ENCODE data around the gene TDP1. TPM values are rescaled to one million over a fixed set of nuclear protein-coding genes. Genes with fewer than 3 reads are reported as not detected.

Gene TDP1
- total RNA-seq, 4 donors from 2014 or later, result 13.0 to 15.1 (median 13.8) TPM

GRCh38 chr14:90039253-90040010 lies 83.7 kb downstream of the TDP1 start:
- no peak for TF ChIP-seq CTCF (IDR thresholded peaks at IDR 0.05; ENCODE audit: low read depth)

GRCh38 chr14:90040411-90040810 lies 84.7 kb downstream of the TDP1 start:
- TF ChIP-seq CTCF (IDR thresholded peaks at IDR 0.05; ENCODE audit: low read depth), result no peak

- no peak for TF ChIP-seq CTCF (IDR thresholded peaks at IDR 0.05; ENCODE audit: low read depth)
These were observed 86.9 kb downstream of the TDP1 start for GRCh38 chr14:90042496-90043252.

- no peak for TF ChIP-seq CTCF (IDR thresholded peaks at IDR 0.05; ENCODE audit: low read depth)
These were observed 89.9 kb downstream of the TDP1 start for GRCh38 chr14:90045616-90046015.

GRCh38 chr14:90049390-90049789 lies 93.7 kb downstream of the TDP1 start:
- TF ChIP-seq CTCF (IDR thresholded peaks at IDR 0.05; ENCODE audit: low read depth), result no peak

GRCh38 chr14:90050271-90050670 lies 94.5 kb downstream of the TDP1 start:
- no peak for TF ChIP-seq CTCF (IDR thresholded peaks at IDR 0.05; ENCODE audit: low read depth)

GRCh38 chr14:90053044-90053443 lies 97.3 kb downstream of the TDP1 start:
- no peak for TF ChIP-seq CTCF (IDR thresholded peaks at IDR 0.05; ENCODE audit: low read depth)
